ENCODE data around the gene PPIP5K2. TPM values are rescaled to one million over a fixed set of nuclear protein-coding genes. Genes with fewer than 3 reads are reported as not detected.

PPIP5K2 gene
- total RNA-seq, 1 donor from 2014 or later = 57.8 TPM

GRCh38 chr5:103209065-103209464, 89.0 kb downstream of the PPIP5K2 start:
- H3K9me3 Mint-ChIP-seq (ENCODE audit: low read depth) = no peaks in the 10 kb centered on the region
- peaks cover 28% of the 10 kb centered on the region for H3K4me1 Mint-ChIP-seq (ENCODE audit: low read depth)
- DNase-seq (ENCODE audit: low spot score) = no peak
- TF ChIP-seq CTCF (IDR thresholded peaks at IDR 0.05) = no peak
- peaks cover 9% of the 10 kb centered on the region for H3K36me3 Mint-ChIP-seq (ENCODE audit: low read depth)
- H3K4me3 Mint-ChIP-seq (ENCODE audit: unreplicated experiment) = no peak overlapping the region
- H3K27ac Mint-ChIP-seq (ENCODE audit: unreplicated experiment) = no peak overlapping the region
- no peaks in the 10 kb centered on the region for H3K27me3 Mint-ChIP-seq (ENCODE audit: low read depth)

- no peak for DNase-seq (ENCODE audit: low spot score)
- Mint-ChIP-seq H3K36me3 (ENCODE audit: low read depth) (peaks cover 8% of the 10 kb centered on the region), H3K27ac (ENCODE audit: unreplicated experiment) (no peak overlapping the region), H3K27me3 (ENCODE audit: low read depth) (no peaks in the 10 kb centered on the region), H3K4me1 (ENCODE audit: low read depth) (peaks cover 24% of the 10 kb centered on the region), H3K9me3 (ENCODE audit: low read depth) (no peaks in the 10 kb centered on the region), H3K4me3 (ENCODE audit: unreplicated experiment) (no peak overlapping the region)
- no peak for TF ChIP-seq CTCF (IDR thresholded peaks at IDR 0.05)
Measured at GRCh38 chr5:103210952-103211351, 90.9 kb downstream of the PPIP5K2 start.

- no peak for DNase-seq (ENCODE audit: low spot score)
- TF ChIP-seq CTCF (IDR thresholded peaks at IDR 0.05) = no peak
- no peak overlapping the region for H3K4me3 Mint-ChIP-seq (ENCODE audit: unreplicated experiment)
Measured at GRCh38 chr5:103211576-103212561, 91.8 kb downstream of the PPIP5K2 start.

GRCh38 chr5:103216137-103216536, 96.0 kb downstream of the PPIP5K2 start:
- no peaks in the 10 kb centered on the region for H3K27me3 Mint-ChIP-seq (ENCODE audit: low read depth)
- no peak overlapping the region for H3K4me3 Mint-ChIP-seq (ENCODE audit: unreplicated experiment)
- H3K36me3 Mint-ChIP-seq (ENCODE audit: low read depth) = peaks cover 2% of the 10 kb centered on the region
- peak overlapping the region; percentile 34 for H3K27ac Mint-ChIP-seq (ENCODE audit: unreplicated experiment)
- H3K9me3 Mint-ChIP-seq (ENCODE audit: low read depth) = peaks cover 4% of the 10 kb centered on the region
- no peak for DNase-seq (ENCODE audit: low spot score)
- TF ChIP-seq CTCF (IDR thresholded peaks at IDR 0.05) = no peak
- peaks cover 29% of the 10 kb centered on the region for H3K4me1 Mint-ChIP-seq (ENCODE audit: low read depth)

More at GRCh38 chr5:103211576-103212561, 91.8 kb downstream of the PPIP5K2 start:
- Mint-ChIP-seq H3K27ac (ENCODE audit: unreplicated experiment) (peak overlapping the region; percentile 60), H3K27me3 (ENCODE audit: low read depth) (no peaks in the 10 kb centered on the region), H3K36me3 (ENCODE audit: low read depth) (peaks cover 8% of the 10 kb centered on the region), H3K9me3 (ENCODE audit: low read depth) (no peaks in the 10 kb centered on the region), H3K4me1 (ENCODE audit: low read depth) (peaks cover 27% of the 10 kb centered on the region)

- H3K27me3 Mint-ChIP-seq (ENCODE audit: low read depth) = no peaks in the 10 kb centered on the region
- H3K36me3 Mint-ChIP-seq (ENCODE audit: low read depth) = peaks cover 1% of the 10 kb centered on the region
- DNase-seq (ENCODE audit: low spot score) = no peak
- no peak for TF ChIP-seq CTCF (IDR thresholded peaks at IDR 0.05)
- no peak overlapping the region for H3K4me3 Mint-ChIP-seq (ENCODE audit: unreplicated experiment)
- H3K27ac Mint-ChIP-seq (ENCODE audit: unreplicated experiment) = no peak overlapping the region
- H3K9me3 Mint-ChIP-seq (ENCODE audit: low read depth) = peaks cover 4% of the 10 kb centered on the region
- H3K4me1 Mint-ChIP-seq (ENCODE audit: low read depth) = peaks cover 25% of the 10 kb centered on the region
Measured at GRCh38 chr5:103216697-103217096, 96.6 kb downstream of the PPIP5K2 start.

Measured in chondrocyte (in vitro differentiated cells).